22Rv1 (cell line): Measurements from ENCODE around the gene ANKS1A.

Source experiments
- CTCF ChIP-seq: fragments of 450-650 bp; IDR thresholded peaks from 2 replicates; pipeline ENCODE4 v1.5.1; 2017; ENCODE audit warnings: mild to moderate bottlenecking
- ZFX ChIP-seq: fragments of 450-650 bp; IDR thresholded peaks from 2 replicates; pipeline ENCODE4 v1.6.1; 2017; ENCODE audit warnings: antibody characterized with exemption, borderline replicate concordance

GRCh38 chr6:35091346-35092083 lies 202.5 kb downstream of the ANKS1A start:
- no peak for TF ChIP-seq CTCF
- no peak for TF ChIP-seq ZFX
